ENCODE measurements around the gene DDOST.

DDOST gene

DNA sequence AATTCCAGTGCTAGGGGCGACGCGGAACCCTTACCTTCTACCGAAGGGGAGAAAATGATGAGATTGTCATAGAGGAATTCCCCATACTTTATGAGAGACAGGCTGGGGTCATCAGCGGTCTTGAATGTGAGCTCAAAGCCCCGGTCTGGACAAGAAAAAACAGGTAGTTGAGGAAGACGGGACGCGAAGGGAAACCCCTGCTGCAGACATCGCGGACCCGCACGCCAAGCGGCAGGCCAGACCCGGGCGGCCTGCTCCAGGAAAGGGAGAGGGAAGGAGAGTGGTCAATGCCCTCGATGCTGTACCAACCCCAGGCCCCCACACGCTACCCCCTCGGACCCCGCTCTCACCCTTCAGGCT is 342 bp downstream of the DDOST start:
- DNase-seq (ENCODE audit: low read depth, low spot score): no peak

DNA sequence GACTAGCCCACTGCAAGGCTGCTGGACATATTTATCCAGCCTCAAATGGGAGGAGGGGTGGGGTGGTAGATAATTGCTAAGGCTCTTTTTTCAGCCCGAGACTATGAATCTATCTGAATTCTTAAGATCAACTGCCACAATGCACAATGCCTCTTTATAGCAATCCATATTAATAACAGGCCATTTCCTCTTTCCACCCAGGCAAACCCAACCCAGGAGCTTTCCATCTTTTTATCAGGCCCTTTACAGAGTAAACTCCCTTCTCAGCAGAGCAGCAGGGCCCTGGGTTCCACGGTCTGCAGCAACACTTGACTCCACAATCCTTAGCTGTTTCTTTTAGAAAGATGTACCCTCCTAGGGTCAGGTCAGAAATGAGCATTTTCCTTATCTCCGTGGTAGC is 806 bp downstream of the DDOST start:
- DNase-seq (ENCODE audit: low read depth, low spot score): no peak

DNA sequence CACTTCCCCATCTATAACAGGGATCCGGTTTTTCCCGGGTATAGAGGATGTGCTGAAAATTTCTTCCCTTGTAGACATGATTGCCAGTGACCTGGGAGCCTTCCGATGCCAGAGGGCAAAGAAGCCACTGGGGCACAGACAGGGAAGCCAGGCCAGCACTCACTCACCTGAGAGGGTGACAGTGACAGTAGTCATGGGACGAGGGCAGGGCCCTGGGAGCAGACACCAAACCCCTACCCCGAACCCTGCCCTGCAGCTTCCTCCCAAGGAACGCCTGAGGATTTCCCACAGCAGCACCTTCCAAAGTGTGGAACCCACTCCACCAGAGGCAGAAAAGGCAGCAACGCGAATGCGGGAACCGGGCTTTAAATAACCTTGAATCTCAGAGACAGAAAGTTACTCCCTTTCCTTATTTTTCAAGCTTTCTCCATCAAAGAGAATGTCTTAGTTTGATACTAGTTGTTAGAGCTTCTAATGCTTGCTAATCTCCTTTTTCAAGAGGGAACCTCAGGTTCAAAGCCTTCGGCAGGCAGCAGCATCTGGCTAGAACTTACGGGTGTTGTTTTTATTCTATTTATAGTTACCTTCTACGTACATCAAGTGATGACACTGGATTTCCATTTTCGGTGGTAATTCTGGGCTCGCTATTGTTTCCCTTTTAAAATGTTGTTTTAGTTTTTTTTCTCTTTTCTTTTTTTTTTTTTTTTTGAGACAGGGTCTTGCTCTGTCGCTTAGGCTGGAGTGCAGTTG is 2.8 kb downstream of the DDOST start:
- no peak for DNase-seq (ENCODE audit: low read depth, low spot score)

DNA sequence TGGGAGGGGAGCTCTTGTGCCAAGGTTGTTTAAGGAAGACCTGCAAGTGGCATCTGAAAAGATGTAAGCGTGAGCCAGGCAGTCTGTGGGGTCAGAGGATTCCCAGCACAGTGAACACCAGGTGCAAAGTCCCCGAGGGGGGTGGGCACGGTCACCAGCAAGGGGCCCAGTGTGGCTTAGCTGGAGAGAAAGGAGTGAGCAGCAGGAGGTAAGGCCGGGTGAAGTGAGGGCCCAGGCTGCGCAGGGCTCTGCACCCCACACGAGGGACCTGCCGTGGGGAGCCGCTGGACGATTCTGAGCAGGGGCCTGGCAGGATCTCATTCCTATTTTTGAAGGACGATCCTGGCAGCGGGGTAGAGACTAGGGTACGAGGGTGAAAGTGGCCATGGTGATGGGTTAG is 4.1 kb downstream of the DDOST start:
- no peak for DNase-seq (ENCODE audit: low read depth, low spot score)

DNA sequence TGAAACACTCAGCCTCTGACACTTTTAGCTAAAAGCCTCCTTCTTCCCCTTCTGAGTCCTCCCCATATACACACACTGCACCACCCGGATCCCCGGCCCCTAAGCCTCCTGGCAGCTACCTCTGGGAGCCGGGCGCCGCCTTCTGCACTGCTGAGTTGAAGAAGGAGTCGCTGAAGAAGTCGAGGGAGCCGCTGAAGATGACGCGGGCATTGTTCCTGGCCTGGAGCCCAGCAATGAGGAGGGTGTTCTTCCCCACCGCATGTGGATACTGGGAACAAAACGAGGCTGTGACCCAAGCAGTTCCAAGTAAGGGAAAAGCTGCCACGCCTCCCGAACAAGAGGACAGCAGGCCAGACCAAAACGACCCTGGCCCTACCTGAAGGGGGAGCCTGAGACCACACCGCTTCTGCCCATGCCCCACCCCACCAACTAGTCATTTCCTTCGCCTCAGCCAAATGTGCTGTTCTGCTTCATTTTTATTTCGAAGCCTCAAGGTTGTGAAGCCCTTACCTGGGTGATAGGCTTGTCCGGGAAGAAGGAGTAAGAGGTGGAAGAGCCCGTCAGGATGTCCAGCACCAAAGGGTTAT is 7.0 kb downstream of the DDOST start:
- DNase-seq (ENCODE audit: low read depth, low spot score): no peak

DNA sequence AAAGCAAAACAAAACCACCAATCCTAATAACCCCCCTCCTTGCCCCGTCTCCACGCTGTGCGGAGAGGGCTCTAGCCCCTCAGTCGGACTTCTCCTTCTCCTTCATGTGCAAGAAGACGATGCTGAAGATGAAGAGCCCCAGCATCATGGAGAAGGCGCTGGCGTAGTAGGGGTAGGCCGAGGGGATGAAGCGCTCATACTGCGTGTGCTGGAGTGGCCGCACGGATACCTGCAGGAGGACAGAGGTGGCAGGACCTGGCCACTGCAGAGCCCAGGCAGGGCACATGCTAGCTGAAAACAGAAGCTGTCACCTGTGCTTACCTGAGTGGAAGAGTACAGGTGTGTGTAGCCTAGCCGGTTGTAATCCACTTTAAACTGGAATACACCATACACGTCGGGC is 8.9 kb downstream of the DDOST start:
- DNase-seq (ENCODE audit: low read depth, low spot score): no peak

DNA sequence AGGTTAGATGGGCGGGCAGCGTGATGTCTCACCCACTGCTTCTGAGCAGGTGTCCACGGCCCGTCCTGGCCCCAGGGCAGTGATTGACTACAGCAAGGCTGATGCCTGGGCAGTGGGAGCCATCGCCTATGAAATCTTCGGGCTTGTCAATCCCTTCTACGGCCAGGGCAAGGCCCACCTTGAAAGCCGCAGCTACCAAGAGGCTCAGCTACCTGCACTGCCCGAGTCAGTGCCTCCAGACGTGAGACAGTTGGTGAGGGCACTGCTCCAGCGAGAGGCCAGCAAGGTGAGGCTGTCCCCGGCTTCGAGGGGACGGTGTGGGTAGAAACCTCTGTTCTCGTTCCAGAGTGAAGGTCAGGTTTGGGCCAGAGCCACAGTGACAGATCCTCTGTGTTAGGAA is 12.2 kb downstream of the DDOST start:
- DNase-seq (ENCODE audit: low read depth, low spot score): no peak

DNA sequence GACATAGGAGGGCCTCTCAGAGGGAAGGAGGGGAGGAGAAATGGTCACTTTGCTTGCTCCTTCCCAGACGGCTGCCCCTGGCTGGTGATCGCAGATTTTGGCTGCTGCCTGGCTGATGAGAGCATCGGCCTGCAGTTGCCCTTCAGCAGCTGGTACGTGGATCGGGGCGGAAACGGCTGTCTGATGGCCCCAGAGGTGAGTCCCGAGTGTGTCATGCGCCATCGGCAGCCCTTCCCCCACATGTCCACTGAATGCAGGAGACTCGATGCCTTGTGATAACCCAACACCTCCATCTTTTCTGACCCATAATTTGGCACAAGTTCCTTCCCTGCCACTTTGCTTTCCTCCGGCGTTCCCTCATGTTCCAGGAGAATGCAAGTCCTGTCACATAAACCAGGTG is 12.7 kb downstream of the DDOST start:
- DNase-seq (ENCODE audit: low read depth, low spot score): no peak

DNA sequence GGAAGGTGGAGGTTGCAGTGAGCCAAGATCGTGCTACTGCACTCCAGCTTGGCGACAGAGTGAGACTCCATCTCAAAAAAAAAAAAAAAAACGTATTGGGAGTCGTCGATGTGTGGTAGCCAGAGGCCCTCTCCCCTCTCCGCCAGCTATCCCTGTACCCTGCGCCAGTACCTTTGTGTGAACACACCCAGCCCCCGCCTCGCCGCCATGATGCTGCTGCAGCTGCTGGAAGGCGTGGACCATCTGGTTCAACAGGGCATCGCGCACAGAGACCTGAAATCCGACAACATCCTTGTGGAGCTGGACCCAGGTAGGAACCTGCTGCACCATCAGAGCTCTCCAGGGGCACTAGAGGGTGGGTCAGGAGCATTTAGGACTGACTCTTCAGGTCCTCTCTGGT is 15.8 kb downstream of the DDOST start:
- DNase-seq (ENCODE audit: low read depth, low spot score): no peak

DNA sequence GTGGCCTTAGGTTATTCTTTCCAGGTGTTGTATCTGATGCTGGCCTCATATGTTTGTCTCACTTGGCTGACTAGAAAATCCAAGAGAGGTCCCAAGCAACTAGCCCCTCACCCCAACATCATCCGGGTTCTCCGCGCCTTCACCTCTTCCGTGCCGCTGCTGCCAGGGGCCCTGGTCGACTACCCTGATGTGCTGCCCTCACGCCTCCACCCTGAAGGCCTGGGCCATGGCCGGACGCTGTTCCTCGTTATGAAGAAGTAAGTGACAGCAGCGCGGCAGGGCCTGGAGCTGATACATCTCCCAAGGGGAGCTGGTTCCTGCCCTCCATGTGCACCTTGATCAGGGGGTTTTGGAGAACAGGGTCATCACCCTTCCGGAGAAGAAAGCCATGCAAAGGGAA is 16.8 kb downstream of the DDOST start:
- no peak for DNase-seq (ENCODE audit: low read depth, low spot score)

DNA sequence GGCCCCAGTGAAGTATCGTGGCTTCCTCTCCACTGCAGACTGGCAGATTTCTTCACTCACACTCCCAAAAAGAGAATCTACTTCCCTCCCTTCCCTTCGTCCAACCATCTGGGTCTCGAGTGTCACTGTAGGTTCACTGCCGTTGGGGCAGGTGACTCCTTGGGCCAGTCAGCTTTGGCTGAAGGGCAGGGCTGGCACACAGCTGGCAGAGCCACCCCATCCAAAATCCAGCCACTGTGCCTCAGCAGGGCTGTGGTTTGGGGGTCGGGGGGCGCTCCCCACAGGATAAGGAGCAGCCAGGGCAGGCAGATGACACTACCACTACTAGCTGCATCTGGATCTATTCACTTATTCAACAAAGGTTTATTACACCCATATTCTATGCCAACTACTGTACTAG is 18.1 kb downstream of the DDOST start:
- DNase-seq (ENCODE audit: low read depth, low spot score): no peak

DNA sequence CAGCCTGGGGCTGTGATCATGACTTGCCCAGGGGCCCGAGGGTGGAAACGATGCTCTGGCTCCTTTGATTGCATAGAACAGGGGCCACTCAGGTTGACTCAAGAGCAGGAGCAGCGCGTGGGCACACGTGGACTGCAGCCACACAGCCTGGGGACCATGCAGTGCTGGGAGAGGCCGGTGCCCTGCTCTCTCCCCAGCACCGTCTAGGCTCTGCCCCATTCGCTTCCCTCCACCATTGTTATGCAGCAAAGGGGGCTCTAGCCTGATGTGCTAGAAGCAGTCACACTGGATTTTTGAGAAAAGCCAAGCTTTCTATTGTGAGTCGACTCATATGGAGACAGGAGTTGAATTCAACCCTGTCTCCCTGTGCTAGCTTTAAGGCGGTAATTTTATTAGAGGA is 19.2 kb downstream of the DDOST start:
- no peak for DNase-seq (ENCODE audit: low read depth, low spot score)

DNA sequence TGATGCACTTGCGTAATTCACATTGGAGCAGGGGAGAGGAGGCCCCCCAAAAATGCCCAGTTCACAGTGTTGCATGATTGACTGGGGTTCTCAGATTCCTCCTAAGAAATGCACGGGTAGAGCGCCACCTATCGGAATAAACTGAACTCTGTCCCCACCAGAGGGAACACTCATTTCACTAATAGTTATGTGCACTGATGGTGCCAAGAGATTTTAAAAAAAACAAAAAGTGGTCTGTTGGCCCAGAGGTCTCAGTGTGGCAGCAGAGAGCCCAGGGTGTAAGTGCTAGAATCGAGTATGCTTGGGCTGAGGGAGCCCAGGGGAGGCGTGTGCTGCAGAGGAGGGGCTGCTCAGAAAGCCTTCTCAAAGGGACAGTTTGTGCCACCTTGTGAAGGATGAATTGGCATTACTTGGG is 21.0 kb downstream of the DDOST start:
- no peak for DNase-seq (ENCODE audit: low read depth, low spot score)

DNA sequence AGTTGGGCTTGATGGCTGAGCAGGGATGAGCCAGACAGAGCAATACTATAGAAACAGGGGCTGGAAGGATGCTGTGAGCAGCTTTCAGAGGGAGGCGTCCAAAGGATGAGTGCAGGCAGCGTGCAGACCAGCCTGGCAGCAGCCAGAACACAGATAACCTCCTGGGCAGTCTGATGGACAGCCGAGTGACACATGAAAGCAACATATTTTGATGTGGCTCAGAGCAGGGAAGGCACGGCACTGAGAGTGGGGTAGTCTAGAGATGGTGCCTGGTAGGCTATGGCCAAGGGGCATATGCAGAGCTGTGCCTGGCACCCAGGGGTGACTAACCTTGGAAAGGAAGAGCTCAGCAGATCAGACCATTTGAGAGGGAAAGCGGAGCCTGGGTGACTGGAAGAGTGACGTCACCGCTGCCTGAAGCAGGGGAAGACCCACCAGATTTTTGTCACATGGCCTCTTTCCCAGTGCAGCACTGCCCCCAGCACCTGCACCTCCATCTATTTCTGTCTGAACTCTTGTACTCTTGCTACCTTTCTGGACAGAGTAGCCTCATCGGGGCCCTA is 24.3 kb downstream of the DDOST start:
- no peak for DNase-seq (ENCODE audit: low read depth, low spot score)

DNA sequence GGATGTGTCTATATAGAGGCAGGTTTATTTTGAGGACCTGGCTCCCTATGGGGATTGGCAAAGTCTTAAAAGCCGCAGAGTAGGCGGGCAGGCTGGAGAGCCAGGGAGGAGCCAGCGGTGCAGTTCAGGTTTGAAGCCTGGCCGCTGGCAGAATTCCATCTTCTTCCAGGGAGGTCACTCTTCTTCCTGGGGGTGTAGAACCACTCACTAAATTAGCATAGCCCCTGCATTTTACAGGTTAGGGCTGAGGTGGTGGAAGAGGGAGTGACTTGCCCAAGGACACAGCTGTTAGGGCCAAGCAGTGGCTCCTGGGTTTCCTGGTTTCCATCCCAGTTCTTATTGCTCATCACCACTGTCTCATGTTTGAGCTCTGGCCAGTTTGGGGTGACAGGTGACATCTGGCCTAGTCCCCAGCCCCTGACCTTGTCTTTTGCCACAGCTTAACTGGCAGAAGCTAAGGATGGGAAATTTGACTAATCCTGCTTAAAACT is 26.5 kb downstream of the DDOST start:
- DNase-seq (ENCODE audit: low read depth, low spot score): no peak

DNA sequence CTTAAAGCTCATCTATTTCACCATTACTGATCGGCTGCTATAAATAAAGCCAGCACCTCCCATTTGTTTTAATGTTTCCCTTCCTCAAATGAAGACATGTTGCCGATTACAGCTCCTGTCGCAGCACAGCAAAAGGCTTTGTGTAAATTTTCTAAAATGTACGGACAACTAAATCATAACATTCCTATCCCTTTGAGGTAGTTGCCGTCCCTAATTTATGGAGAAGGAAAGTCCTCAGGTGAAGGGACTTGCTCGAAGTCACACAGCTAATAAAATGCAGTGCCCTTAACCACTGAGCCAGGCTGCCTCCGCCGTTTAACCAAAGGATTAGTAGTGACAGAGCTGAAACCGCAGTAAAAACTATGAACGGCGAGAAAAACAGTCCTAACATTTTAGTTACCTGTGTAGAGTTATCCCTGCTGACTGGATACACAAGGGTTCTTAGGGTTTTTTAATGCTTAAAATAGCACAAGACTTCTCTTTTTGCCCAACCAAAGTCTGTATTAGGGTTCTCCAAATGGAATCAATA is 27.0 kb downstream of the DDOST start:
- no peak for DNase-seq (ENCODE audit: low read depth, low spot score)

DNA sequence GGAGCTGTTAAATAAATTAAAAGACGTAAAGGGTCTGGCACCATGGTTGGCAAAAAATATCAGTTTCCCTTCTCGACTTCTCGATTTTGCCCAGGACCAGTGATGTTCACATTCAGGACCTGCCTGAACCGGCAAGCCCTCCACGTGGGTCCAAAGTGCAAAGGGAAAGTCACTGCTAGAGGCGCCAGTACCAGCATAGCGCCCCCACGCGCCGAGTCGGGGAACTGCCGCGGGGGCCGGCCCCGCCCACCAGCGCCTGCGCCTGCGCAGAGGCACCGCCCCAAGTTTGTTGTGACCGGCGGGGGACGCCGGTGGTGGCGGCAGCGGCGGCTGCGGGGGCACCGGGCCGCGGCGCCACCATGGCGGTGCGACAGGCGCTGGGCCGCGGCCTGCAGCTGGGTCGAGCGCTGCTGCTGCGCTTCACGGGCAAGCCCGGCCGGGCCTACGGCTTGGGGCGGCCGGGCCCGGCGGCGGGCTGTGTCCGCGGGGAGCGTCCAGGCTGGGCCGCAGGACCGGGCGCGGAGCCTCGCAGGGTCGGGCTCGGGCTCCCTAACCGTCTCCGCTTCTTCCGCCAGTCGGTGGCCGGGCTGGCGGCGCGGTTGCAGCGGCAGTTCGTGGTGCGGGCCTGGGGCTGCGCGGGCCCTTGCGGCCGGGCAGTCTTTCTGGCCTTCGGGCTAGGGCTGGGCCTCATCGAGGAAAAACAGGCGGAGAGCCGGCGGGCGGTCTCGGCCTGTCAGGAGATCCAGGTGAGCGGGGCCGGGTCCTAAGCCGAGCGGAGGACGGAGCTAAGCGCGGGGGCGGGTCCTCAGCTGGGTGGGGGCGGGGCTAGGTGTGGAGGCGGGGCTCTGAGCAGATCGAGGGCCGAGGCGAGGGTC is 27.7 kb downstream of the DDOST start, which contains the start of gene PINK1:
PINK1 (plus strand) TSS at position 269 of the 875 bp plus-strand sequence; CDS start at position 360, 91 bp downstream.
- peak; percentile 60 for DNase-seq (ENCODE audit: low read depth, low spot score)

DNA sequence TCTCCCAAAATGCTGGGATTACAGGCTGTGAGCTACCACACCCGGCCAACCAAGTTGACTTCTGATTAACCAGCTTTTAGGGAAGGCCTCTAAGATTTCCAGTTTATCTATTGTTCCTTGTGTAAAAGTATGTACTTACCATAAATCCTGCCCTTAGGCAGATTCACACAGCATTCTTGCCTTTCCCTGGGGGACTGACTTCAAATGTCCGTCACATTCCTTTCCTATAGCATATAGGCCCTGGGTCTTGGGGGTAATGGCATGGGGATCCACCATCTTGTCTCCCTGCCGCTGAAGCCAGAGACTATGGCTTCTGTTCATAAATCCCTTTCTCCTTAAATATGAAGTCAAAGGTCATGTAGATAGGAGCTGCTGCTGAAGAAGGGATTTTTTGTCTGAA is 28.8 kb downstream of the DDOST start:
- no peak for DNase-seq (ENCODE audit: low read depth, low spot score)

DNA sequence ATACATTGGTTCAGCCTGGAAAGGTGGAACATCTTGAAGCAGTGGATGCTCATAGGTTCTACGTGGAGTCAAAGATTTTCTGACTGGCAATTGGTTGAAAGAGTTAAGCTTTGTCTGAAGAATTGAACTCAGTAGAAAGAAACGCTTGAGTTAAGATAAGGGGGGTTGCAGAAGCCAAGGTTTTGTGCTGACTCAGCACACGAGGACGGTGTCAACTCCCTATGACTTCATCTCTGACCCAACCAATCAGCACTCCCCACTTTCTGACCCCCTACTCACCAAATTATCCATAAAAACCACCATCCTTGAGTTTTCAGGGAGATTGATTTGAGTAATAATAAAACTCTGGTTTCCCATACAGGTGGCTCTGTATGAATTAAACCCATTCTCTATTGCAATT is 30.4 kb downstream of the DDOST start:
- DNase-seq (ENCODE audit: low read depth, low spot score): no peak

DNA sequence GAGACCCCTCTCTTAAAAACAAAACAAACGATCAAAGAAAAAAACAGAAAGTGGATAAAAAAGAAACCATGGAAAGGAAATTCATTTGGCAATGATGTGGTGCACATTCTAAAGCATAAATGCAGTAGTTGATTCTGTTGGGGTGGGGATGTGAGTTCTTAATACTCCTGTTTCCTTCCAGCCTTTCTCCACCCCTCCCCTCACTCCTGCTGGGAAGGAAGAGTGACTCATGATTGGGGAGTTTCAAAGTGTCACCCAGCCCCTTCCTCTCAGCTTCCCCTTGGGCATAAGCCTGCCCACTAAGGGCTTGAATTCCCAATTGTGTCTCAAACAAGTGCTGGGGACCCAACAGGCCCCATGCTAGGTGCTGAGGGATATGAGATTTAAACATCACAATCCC is 34.6 kb downstream of the DDOST start:
- DNase-seq (ENCODE audit: low read depth, low spot score): no peak

DNA sequence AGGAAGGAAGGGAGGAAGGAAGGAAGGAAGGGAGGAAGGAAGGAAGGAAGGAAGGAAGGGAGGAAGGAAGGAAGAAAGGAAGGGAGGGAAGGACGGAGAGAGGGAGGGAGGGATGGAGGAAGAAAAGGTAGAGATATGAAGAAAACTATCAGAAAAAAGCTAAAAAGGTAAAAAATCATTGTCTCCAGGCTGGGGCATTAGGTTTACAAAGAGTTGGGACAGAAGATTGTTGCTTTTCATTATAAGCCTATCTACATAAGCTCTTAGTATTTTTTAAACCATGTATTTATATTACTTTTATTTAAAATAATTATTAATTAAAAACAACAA is 35.1 kb downstream of the DDOST start:
- no peak for DNase-seq (ENCODE audit: low read depth, low spot score)

All from activated naive CD8-positive, alpha-beta T cell treated with anti-CD3 and anti-CD28 coated beads, Interleukin-2, amount 50 U/mL, for 16 hours (primary cell).